Sigmoid colon (tissue), 7 donors: ENCODE data around the gene SNRPD3. TPM values are rescaled to one million over a fixed set of nuclear protein-coding genes. Genes with fewer than 3 reads are reported as not detected.
"Not testable (repeated sequence)": the region's sequence is repeated elsewhere in the genome, so short reads cannot be mapped to it uniquely, and the experiment has no call there.

Experiments
- DNase-seq: peaks from one replicate; pipeline ENCODE4 v3.0.0-alpha.2; 2019
- H3K27ac ChIP-seq, 4 donors: fragments of 200-600 bp; sonication (generic); one replicate each; pipeline ENCODE4 v1.5.1; 2016 to 2019; ENCODE audit warnings: mild to moderate bottlenecking in 1 of 4
- H3K27me3 ChIP-seq, 3 donors: fragments of 200-600 bp; sonication (generic); one replicate each; pipeline ENCODE4 v1.5.1; 2019; ENCODE audit warnings: mild to moderate bottlenecking in 1 of 3
- H3K36me3 ChIP-seq, 4 donors: fragments of 200-600 bp; sonication (generic); one replicate each; pipeline ENCODE4 v1.5.1; 2016 to 2019
- H3K4me1 ChIP-seq, 4 donors: fragments of 200-600 bp; sonication (generic); one replicate each; pipeline ENCODE4 v1.5.1; 2017 to 2019
- H3K4me3 ChIP-seq, 4 donors: fragments of 200-600 bp; sonication (generic); one replicate each; pipeline ENCODE4 v1.5.1; 2017 to 2019; ENCODE audit warnings: mild to moderate bottlenecking in 2 of 4, moderate library complexity in 1 of 4
- H3K9me3 ChIP-seq, 4 donors: fragments of 200-600 bp in 3 of 4; sonication (generic) in 3 of 4; one replicate each; pipeline versions ENCODE4 v1.5.1 to v1.6.1; 2013 to 2019
- CTCF ChIP-seq, 4 experiments: fragments of 450-650 bp in 3 of 4; fragments of 200-600 bp in 1 of 4; IDR thresholded peaks; one replicate each; pipeline ENCODE4 v1.5.1; 2016 to 2019; ENCODE audit warnings: antibody characterized with exemption in 4 of 4, mild to moderate bottlenecking in 3 of 4, moderate library complexity in 2 of 4
- EP300 ChIP-seq, 4 donors: sonication (generic); formaldehyde crosslinking; IDR thresholded peaks; one replicate each; pipeline ENCODE4 v1.6.1; 2017; ENCODE audit warnings: antibody characterized with exemption in 4 of 4
- POLR2A ChIP-seq, 2 donors: fragments of 450-650 bp; IDR thresholded peaks; one replicate each; pipeline ENCODE4 v1.6.1; 2016; ENCODE audit warnings: antibody characterized with exemption in 2 of 2, mild to moderate bottlenecking in 2 of 2, moderate library complexity in 2 of 2
- POLR2AphosphoS5 ChIP-seq, 4 donors: sonication (generic); formaldehyde crosslinking; IDR thresholded peaks; one replicate each; pipeline ENCODE4 v1.6.1; 2017; ENCODE audit warnings: antibody characterized with exemption in 4 of 4
- WGBS, 2 donors: extraction: QIAGEN DNeasy Blood & Tissue Kit; methylation state at CpG; one replicate each; pipeline ENCODE4 v1.1.7; 2013; 5-methylcytosine and 5-hydroxymethylcytosine counted together
- intact Hi-C: fragments of 100-400 bp; cut with DNase I; formaldehyde crosslinking; loops from one replicate; pipeline ENCODE4 v1.15.1; 2023
- polyA plus RNA-seq, 3 donors: library from polyadenylated mRNA; stranded (reverse); fragments of 200-250 nt; gene quantifications; one replicate each; pipeline ENCODE4 v1.2.3, GENCODE V29; 2013
- total RNA-seq, 4 donors: library from RNA; depleted of rRNA; stranded (reverse); fragments of >200 nt; gene quantifications; one replicate each; pipeline ENCODE4 v1.1.0, GENCODE V29; 2016
- donor health status: healthy with polysubstance abuse.
- donor health status: Bipolar disorder and iron deficiency.
- donor health status: healthy.

The SNRPD3 gene
- total and polyA plus RNA-seq, 7 donors = 104 to 159 (median 140) TPM

- TF ChIP-seq POLR2A (IDR thresholded peaks at IDR 0.05) (no peak), CTCF (IDR thresholded peaks at IDR 0.05) (no peak), POLR2AphosphoS5 (IDR thresholded peaks at IDR 0.05) (no peak), EP300 (IDR thresholded peaks at IDR 0.05) (no peak)
- H3K36me3 ChIP-seq = peaks cover 19 to 29% (median 24%) of the 10 kb centered on the region in 4 donors
- DNase-seq = no peak
- no peaks in the 10 kb centered on the region for H3K9me3 ChIP-seq
- H3K27ac ChIP-seq = no peak overlapping the region
- peaks cover 0 to 35% (median 25%) of the 10 kb centered on the region in 4 donors for H3K4me1 ChIP-seq
- H3K4me3 ChIP-seq = no peak overlapping the region
- WGBS, 2 donors = 72 to 73% methylated on average over 6 of the region's 6 CpGs
- intact Hi-C loops = no loop called here
- no peaks in the 10 kb centered on the region for H3K27me3 ChIP-seq
These were observed 4.8 kb upstream of the SNRPD3 start for GRCh38 chr22:24550902-24551435.

GRCh38 chr22:24552503-24553286 lies 3.1 kb upstream of the SNRPD3 start:
- H3K9me3 ChIP-seq, H3K4me3 ChIP-seq, H3K27me3 ChIP-seq, DNase-seq, intact Hi-C loops: not testable (repeated sequence)
- Histone ChIP-seq H3K27ac (peak overlapping the region; percentile 99), H3K4me1 (peaks cover 0 to 48% (median 40%) of the 10 kb centered on the region in 4 donors), H3K36me3 (peaks cover 6 to 16% (median 9%) of the 10 kb centered on the region in 4 donors)
- WGBS, 2 donors = 72 to 77% methylated on average over 10 of the region's 10 CpGs

- Histone ChIP-seq H3K36me3 (peaks cover 0 to 16% (median 7%) of the 10 kb centered on the region in 4 donors), H3K4me1 (peaks cover 0 to 51% (median 43%) of the 10 kb centered on the region in 4 donors), H3K9me3 (no peaks in the 10 kb centered on the region), H3K27me3 (no peaks in the 10 kb centered on the region), H3K27ac (peak overlapping the region; percentile 99), H3K4me3 (peak overlapping the region; percentile 91 to 99 (median 94))
- TF ChIP-seq CTCF (IDR thresholded peaks at IDR 0.05) (no peak), POLR2AphosphoS5 (IDR thresholded peaks at IDR 0.05) (peak in 1 of 4 donors; percentile 25)
- intact Hi-C loops = loop anchor here (2.0 kb wide), 1 partner anchor 39 kb away; the partner anchor contains the start of gene LRRC75B
- DNase-seq = peak; percentile 70
- 11 to 45% methylated on average over 12 of the region's 12 CpGs for WGBS, 2 donors
These were observed 2.0 kb upstream of the SNRPD3 start for GRCh38 chr22:24553597-24554312.

- peaks cover 0 to 51% (median 47%) of the 10 kb centered on the region in 4 donors for H3K4me1 ChIP-seq
- H3K4me3 ChIP-seq = peak within 1 kb of the TSS; percentile 91 to 99 (median 94)
- intact Hi-C loops = loop anchor here (2.0 kb wide), 1 partner anchor 38 kb away; the partner anchor contains the start of gene LRRC75B
- no peak for DNase-seq
- TF ChIP-seq POLR2A (IDR thresholded peaks at IDR 0.05) (peak; percentile 51 to 81), POLR2AphosphoS5 (IDR thresholded peaks at IDR 0.05) (peak; percentile 76 to 90 (median 82)), EP300 (IDR thresholded peaks at IDR 0.05) (no peak), CTCF (IDR thresholded peaks at IDR 0.05) (no peak)
- H3K27me3 ChIP-seq = no peaks in the 10 kb centered on the region
- peak within 1 kb of the TSS; percentile 99 for H3K27ac ChIP-seq
- no peaks in the 10 kb centered on the region for H3K9me3 ChIP-seq
- 0 to 1% methylated on average over 64 of the region's 64 CpGs for WGBS, 2 donors
- peaks cover 0 to 22% (median 10%) of the 10 kb centered on the region in 4 donors for H3K36me3 ChIP-seq
These were observed 1.3 kb upstream of the SNRPD3 start, which contains the start of gene GUCD1 for GRCh38 chr22:24554313-24555164. GUCD1 (minus strand) TSS chr22:24555138; CDS start chr22:24554991, 147 bp downstream.
